ENCODE measurements around the gene RSRC1.
A peak's percentile ranks its signal among the peaks of the same experiment; 100 is the strongest.

RSRC1 gene

DNA sequence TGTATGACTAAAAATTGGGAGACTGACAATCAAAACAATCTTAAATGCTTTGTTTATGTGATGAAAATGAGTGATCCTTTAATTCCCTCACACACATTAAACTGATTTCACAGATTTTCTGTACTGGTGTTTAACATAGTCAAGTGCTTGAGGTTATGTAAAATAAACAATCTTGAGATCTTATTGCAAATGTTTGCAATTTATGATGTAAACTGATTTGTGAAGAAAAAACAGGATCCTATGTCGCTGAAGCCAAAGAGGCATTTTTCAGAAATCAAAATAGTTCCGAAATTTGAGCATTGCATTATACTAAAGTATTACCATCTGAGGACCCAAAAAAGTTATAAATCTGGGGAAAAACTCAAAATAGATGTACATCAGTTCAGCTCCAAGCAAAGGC is 16.4 kb upstream of the RSRC1 start:
- Histone ChIP-seq H3K4me3 (ENCODE audit: low read depth, low read length) (no peak overlapping the region), H3K4me1 (ENCODE audit: control insufficient read depth, insufficient read depth, low read length) (peaks cover 7% of the 10 kb centered on the region), H3K9ac (ENCODE audit: low read depth, low read length) (no peak overlapping the region), H3K9me3 (ENCODE audit: control insufficient read depth, insufficient read depth, low read length) (no peaks in the 10 kb centered on the region), H3K36me3 (ENCODE audit: control insufficient read depth, insufficient read depth, low read length) (no peaks in the 10 kb centered on the region), H3K27ac (ENCODE audit: low read depth, low read length) (no peak overlapping the region), H3K27me3 (ENCODE audit: control insufficient read depth, insufficient read depth, low read length) (peaks cover 72% of the 10 kb centered on the region)

- Histone ChIP-seq H3K4me3 (ENCODE audit: low read depth, low read length) (peak overlapping the region; percentile 62), H3K4me1 (ENCODE audit: control insufficient read depth, insufficient read depth, low read length) (peaks cover 16% of the 10 kb centered on the region), H3K9ac (ENCODE audit: low read depth, low read length) (no peak overlapping the region), H3K27me3 (ENCODE audit: control insufficient read depth, insufficient read depth, low read length) (peaks cover 82% of the 10 kb centered on the region), H3K9me3 (ENCODE audit: control insufficient read depth, insufficient read depth, low read length) (no peaks in the 10 kb centered on the region), H3K27ac (ENCODE audit: low read depth, low read length) (no peak overlapping the region), H3K36me3 (ENCODE audit: control insufficient read depth, insufficient read depth, low read length) (no peaks in the 10 kb centered on the region)
These were observed 15.4 kb upstream of the RSRC1 start for GRCh38 chr3:158094235-158095110.

DNA sequence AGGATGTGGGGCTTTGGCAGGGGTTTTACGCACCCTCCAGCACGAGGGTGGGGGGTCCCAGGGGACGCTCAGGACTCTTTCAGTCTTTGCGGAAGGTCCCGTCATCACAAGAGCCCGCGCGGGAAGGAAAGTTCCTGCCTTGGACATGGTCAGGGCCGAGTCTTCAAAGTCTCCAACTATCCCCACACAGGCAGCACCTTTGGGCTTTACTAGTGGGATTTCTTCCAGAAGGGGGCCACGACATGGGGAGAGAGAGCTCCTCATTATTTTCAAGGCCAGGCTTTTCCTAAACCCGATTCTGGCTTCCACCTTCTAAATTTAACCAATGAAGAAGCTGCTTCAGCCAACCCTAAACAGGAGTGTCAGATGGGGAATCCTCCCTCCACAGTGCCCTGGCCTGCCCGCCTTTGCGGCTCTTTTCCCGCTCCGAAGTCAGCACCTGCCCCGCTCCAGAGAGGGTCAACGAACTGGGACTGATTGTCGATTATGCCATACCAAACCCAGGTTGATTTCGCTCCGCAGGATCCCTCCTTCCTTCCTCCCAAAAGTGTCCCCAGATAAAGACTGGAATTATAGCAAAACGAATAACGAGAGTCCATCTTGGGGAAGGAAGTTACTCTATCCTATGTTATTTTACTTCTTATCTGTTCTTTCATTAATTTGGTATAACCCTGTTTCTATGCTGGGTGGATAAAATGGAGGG is 14.6 kb upstream of the RSRC1 start:
- Histone ChIP-seq H3K9ac (ENCODE audit: low read depth, low read length) (no peak overlapping the region), H3K27ac (ENCODE audit: low read depth, low read length) (no peak overlapping the region), H3K9me3 (ENCODE audit: control insufficient read depth, insufficient read depth, low read length) (no peaks in the 10 kb centered on the region), H3K27me3 (ENCODE audit: control insufficient read depth, insufficient read depth, low read length) (peaks cover 90% of the 10 kb centered on the region), H3K4me3 (ENCODE audit: low read depth, low read length) (peak overlapping the region; percentile 62), H3K4me1 (ENCODE audit: control insufficient read depth, insufficient read depth, low read length) (peaks cover 22% of the 10 kb centered on the region), H3K36me3 (ENCODE audit: control insufficient read depth, insufficient read depth, low read length) (no peaks in the 10 kb centered on the region)

- Histone ChIP-seq H3K27ac (ENCODE audit: low read depth, low read length) (no peak overlapping the region), H3K9ac (ENCODE audit: low read depth, low read length) (no peak overlapping the region), H3K36me3 (ENCODE audit: control insufficient read depth, insufficient read depth, low read length) (no peaks in the 10 kb centered on the region), H3K9me3 (ENCODE audit: control insufficient read depth, insufficient read depth, low read length) (no peaks in the 10 kb centered on the region), H3K4me1 (ENCODE audit: control insufficient read depth, insufficient read depth, low read length) (peaks cover 29% of the 10 kb centered on the region), H3K4me3 (ENCODE audit: low read depth, low read length) (no peak overlapping the region), H3K27me3 (ENCODE audit: control insufficient read depth, insufficient read depth, low read length) (peaks cover 95% of the 10 kb centered on the region)
These were observed 13.8 kb upstream of the RSRC1 start for GRCh38 chr3:158095814-158096704.

- H3K9me3 ChIP-seq (ENCODE audit: control insufficient read depth, insufficient read depth, low read length): no peaks in the 10 kb centered on the region
- H3K4me3 ChIP-seq (ENCODE audit: low read depth, low read length): peak overlapping the region; percentile 70
- H3K9ac ChIP-seq (ENCODE audit: low read depth, low read length): no peak overlapping the region
- H3K27me3 ChIP-seq (ENCODE audit: control insufficient read depth, insufficient read depth, low read length): peaks cover 100% of the 10 kb centered on the region
- H3K4me1 ChIP-seq (ENCODE audit: control insufficient read depth, insufficient read depth, low read length): peaks cover 29% of the 10 kb centered on the region
- no peak overlapping the region for H3K27ac ChIP-seq (ENCODE audit: low read depth, low read length)
- H3K36me3 ChIP-seq (ENCODE audit: control insufficient read depth, insufficient read depth, low read length): no peaks in the 10 kb centered on the region
These were observed 12.8 kb upstream of the RSRC1 start for GRCh38 chr3:158097081-158097592.

DNA sequence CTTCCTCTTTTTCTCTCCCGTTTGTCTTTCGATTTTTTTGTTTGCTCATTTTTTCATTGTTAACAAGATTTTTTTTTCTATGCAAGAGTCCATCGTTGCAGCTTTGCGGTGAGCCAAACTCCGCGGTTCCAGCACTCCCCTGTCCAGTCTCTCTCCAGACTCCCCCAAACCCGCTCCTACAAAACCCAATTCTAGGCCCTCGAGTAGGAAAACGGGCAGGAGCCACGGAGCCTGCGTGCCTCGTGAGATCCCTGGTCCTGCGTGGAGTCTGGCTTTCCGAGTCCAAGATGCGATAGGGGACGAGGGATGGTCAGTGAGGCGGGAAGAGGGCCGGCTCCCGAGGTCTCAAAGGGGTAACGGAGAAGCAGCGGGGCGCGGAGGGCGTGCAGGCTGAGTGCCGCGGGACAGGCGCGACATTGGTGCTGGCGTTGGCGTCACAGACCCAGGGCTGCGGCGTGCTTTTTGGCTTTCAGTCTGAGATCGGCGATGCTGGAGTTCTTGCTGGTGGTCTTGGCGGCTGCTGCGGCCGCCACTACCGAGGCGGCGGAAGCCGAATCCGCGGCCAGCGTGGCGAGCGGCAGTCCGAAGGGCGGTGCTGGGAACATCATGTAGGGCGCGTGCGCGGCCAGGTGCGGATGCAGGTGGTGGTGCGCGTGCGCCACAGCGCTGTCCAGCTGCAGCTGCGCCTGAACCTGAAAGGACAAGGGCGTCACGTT is 12.1 kb upstream of the RSRC1 start:
- Histone ChIP-seq H3K9me3 (ENCODE audit: control insufficient read depth, insufficient read depth, low read length) (no peaks in the 10 kb centered on the region), H3K27ac (ENCODE audit: low read depth, low read length) (no peak overlapping the region), H3K27me3 (ENCODE audit: control insufficient read depth, insufficient read depth, low read length) (peaks cover 100% of the 10 kb centered on the region), H3K9ac (ENCODE audit: low read depth, low read length) (no peak overlapping the region), H3K36me3 (ENCODE audit: control insufficient read depth, insufficient read depth, low read length) (no peaks in the 10 kb centered on the region), H3K4me1 (ENCODE audit: control insufficient read depth, insufficient read depth, low read length) (peaks cover 33% of the 10 kb centered on the region), H3K4me3 (ENCODE audit: low read depth, low read length) (peak overlapping the region; percentile 70)

- Histone ChIP-seq H3K4me1 (ENCODE audit: control insufficient read depth, insufficient read depth, low read length) (peaks cover 38% of the 10 kb centered on the region), H3K9me3 (ENCODE audit: control insufficient read depth, insufficient read depth, low read length) (no peaks in the 10 kb centered on the region), H3K27me3 (ENCODE audit: control insufficient read depth, insufficient read depth, low read length) (peaks cover 100% of the 10 kb centered on the region), H3K36me3 (ENCODE audit: control insufficient read depth, insufficient read depth, low read length) (no peaks in the 10 kb centered on the region), H3K9ac (ENCODE audit: low read depth, low read length) (no peak overlapping the region), H3K27ac (ENCODE audit: low read depth, low read length) (no peak overlapping the region), H3K4me3 (ENCODE audit: low read depth, low read length) (peak overlapping the region; percentile 70)
These were observed 11.6 kb upstream of the RSRC1 start for GRCh38 chr3:158098309-158098639.

DNA sequence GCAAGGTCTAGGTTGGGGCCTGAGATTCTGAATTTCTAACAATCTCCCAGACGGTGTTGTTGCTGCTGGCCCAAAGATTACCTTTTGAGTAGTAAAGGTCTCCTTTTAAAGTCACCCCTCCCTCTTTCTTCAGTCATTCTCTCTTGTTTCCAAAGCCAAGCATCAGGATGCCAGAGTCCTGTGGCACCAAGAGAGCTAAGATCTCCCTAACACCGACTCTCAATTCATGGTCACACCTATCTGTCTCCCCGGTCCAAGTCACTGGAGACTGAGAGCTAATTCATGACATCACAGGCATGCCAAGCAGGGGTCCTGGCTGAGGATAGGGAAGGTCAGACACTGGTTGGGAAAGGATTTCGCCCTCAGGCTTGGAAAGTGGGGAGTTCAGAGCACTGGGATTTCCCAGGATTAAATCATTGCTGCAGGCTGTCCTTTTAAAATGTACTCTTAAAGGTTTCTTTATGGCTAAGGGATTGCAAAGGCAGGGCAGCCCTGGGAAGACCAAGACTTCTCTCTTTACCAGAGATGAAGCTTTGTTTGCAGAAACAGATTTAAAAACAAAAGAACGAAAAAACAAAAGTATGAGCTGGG is 11.0 kb upstream of the RSRC1 start:
- Histone ChIP-seq H3K4me1 (ENCODE audit: control insufficient read depth, insufficient read depth, low read length) (peaks cover 45% of the 10 kb centered on the region), H3K27ac (ENCODE audit: low read depth, low read length) (no peak overlapping the region), H3K4me3 (ENCODE audit: low read depth, low read length) (peak overlapping the region; percentile 70), H3K9me3 (ENCODE audit: control insufficient read depth, insufficient read depth, low read length) (no peaks in the 10 kb centered on the region), H3K36me3 (ENCODE audit: control insufficient read depth, insufficient read depth, low read length) (no peaks in the 10 kb centered on the region), H3K9ac (ENCODE audit: low read depth, low read length) (no peak overlapping the region), H3K27me3 (ENCODE audit: control insufficient read depth, insufficient read depth, low read length) (peaks cover 100% of the 10 kb centered on the region)

DNA sequence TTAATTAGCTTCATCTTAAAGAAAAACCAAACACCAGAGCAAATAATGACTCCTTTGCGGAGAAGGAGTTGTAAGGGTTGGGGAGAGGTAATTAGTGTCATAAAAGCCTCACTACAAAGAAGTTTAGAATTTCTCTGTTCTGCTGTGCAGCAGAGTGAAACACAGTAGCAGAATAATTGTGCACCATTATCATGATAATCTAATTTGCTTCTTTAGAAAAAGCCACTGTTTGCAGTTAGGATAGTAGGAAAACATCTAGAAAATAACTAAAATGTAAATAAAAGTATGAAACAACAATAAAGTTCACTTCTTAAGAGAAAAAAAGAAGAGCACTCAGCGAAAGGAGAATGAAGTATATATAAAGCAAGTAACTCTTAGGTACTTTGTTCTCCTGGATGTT is 9.2 kb upstream of the RSRC1 start:
- Histone ChIP-seq H3K27me3 (ENCODE audit: control insufficient read depth, insufficient read depth, low read length) (peaks cover 100% of the 10 kb centered on the region), H3K9me3 (ENCODE audit: control insufficient read depth, insufficient read depth, low read length) (no peaks in the 10 kb centered on the region), H3K27ac (ENCODE audit: low read depth, low read length) (no peak overlapping the region), H3K36me3 (ENCODE audit: control insufficient read depth, insufficient read depth, low read length) (no peaks in the 10 kb centered on the region), H3K4me1 (ENCODE audit: control insufficient read depth, insufficient read depth, low read length) (peaks cover 48% of the 10 kb centered on the region), H3K4me3 (ENCODE audit: low read depth, low read length) (no peak overlapping the region), H3K9ac (ENCODE audit: low read depth, low read length) (no peak overlapping the region)
